A673 (cell line): Measurements from ENCODE around the gene SIRPD. TPM values are rescaled to one million over a fixed set of nuclear protein-coding genes. Genes with fewer than 3 reads are reported as not detected.

Experiments used
- BruUV-seq: library from RNA; stranded (reverse); fragments of 400-500 nt; replicated peaks from 2 replicates; lab custom pipeline; 2021; lab: Mats Ljungman, UMichigan
- CTCF ChIA-PET: fragments of 300-600 bp; sonication (Branson Sonifier 250); formaldehyde crosslinking; loops from one replicate; lab custom pipeline; 2022; ENCODE audit warnings: antibody characterized with exemption; lab: Charles Lee
- POLR2A ChIA-PET: fragments of 300-600 bp; sonication (Branson Sonifier 250); formaldehyde crosslinking; loops from one replicate; lab custom pipeline; 2022; ENCODE audit warnings: antibody characterized with exemption; ENCODE audit not compliant: low non-redundant PET; lab: Charles Lee
- DNase-seq: peaks from one replicate; pipeline ENCODE4 v3.0.0-alpha.2; 2015; ENCODE audit warnings: low spot score
- H3K27ac ChIP-seq: fragments of 200-600 bp; sonication (generic); 2 replicates; pipeline ENCODE4 v1.5.1; 2016; ENCODE audit warnings: mixed run types, low read depth, mild to moderate bottlenecking, mixed read lengths, antibody characterized with exemption, low read length; ENCODE audit not compliant: poor library complexity, severe bottlenecking
- H3K27me3 ChIP-seq: fragments of 200-600 bp; sonication (generic); replicated peaks from 2 replicates; pipeline ENCODE4 v1.6.1; 2017; ENCODE audit warnings: mixed run types, low read depth, mild to moderate bottlenecking, mixed read lengths, antibody characterized with exemption, low read length; ENCODE audit not compliant: insufficient read depth, poor library complexity
- H3K36me3 ChIP-seq: fragments of 200-600 bp; sonication (generic); 2 replicates; pipeline ENCODE4 v1.6.1; 2016; ENCODE audit warnings: mixed run types, mild to moderate bottlenecking, mixed read lengths, antibody characterized with exemption, low read length; ENCODE audit not compliant: insufficient read depth, poor library complexity, severe bottlenecking
- H3K4me1 ChIP-seq: fragments of 200-600 bp; sonication (generic); 2 replicates; pipeline ENCODE4 v1.6.1; 2017; ENCODE audit warnings: mixed run types, mild to moderate bottlenecking, mixed read lengths, antibody characterized with exemption, low read length; ENCODE audit not compliant: insufficient read depth, poor library complexity, severe bottlenecking
- H3K4me3 ChIP-seq: fragments of 200-600 bp; sonication (generic); 2 replicates; pipeline ENCODE4 v1.5.1; 2016; ENCODE audit warnings: low read depth, mixed run types, mild to moderate bottlenecking, mixed read lengths, low read length; ENCODE audit not compliant: poor library complexity, severe bottlenecking
- H3K9me3 ChIP-seq: fragments of 200-600 bp; sonication (generic); 2 replicates; pipeline ENCODE4 v1.6.1; 2016; ENCODE audit warnings: mixed run types, low read depth, mild to moderate bottlenecking, mixed read lengths, antibody characterized with exemption, low read length; ENCODE audit not compliant: poor library complexity, severe bottlenecking
- EZH2 ChIP-seq: fragments of 200-600 bp; sonication (generic); IDR thresholded peaks from 2 replicates; pipeline ENCODE4 v1.6.1; 2017; ENCODE audit warnings: borderline replicate concordance, low read depth, mild to moderate bottlenecking, mixed read lengths, antibody characterized with exemption, low read length; ENCODE audit not compliant: poor library complexity, severe bottlenecking
- intact Hi-C: fragments of 100-400 bp; cut with micrococcal nuclease; formaldehyde crosslinking; loops from one replicate; pipeline ENCODE4 v1.10.0; 2022; ENCODE audit not compliant: unreplicated experiment
- total RNA-seq: library from RNA; stranded (reverse); gene quantifications from 2 replicates; pipeline ENCODE4 v1.2.3, GENCODE V29; 2021
- TF ChIP-seq, protein P1 (sequence below): fragments of 300-800, 200-600 bp; sonication (generic); conservative IDR thresholded peaks from 2 replicates; pipeline ENCODE4 v1.5.1; 2017; ENCODE audit warnings: low read depth, mild to moderate bottlenecking, antibody characterized with exemption, low read length, moderate library complexity, mixed read lengths

Gene SIRPD
- total RNA-seq, 1 experiment from 2014 or later: not detected

DNA sequence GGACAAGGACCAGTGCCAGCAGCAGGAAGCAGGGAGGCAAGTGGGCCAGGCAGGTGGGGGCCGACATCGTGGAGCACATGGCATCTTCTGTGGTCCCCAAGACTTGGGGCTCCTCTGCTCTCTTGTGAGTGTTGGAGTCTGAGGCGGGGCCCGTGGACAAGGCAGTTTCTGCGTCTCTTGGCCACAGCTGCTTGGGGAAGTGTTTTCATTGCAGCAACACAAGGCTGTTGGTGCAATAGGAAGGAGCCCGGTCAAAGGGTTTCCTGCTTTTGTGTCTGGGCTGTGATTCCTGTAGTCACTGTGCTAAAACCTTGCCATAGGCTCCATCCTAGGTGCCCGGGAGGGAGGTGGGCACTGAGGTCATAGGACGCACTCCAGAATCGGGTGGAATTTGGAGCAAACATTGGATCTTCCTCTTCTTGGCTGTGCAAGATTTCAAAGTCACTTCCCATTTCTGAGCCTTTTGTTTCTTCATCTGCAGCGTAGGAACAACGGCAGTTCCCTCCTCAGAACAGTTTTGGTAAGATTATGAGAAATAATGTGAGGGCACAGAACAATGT, 66.1 kb downstream of the SIRPD start, which contains the start of gene SIRPB2:
Gene SIRPB2, minus strand, starts transcription at position 140 of the 560 bp plus-strand sequence. Its CDS starts 61 bp downstream, at position 79.
- TF ChIP-seq EZH2: no peak
- H3K36me3 ChIP-seq: no peaks in the 10 kb centered on the region
- CTCF ChIA-PET: interaction anchor here (1.0 kb wide), 2 partner anchors 13 kb away, joined by 3 to 5 read pairs; no protein-coding TSS in a partner anchor
- peak within 1 kb of the TSS; percentile 5 for H3K4me3 ChIP-seq
- no TSS peak for BruUV-seq
- DNase-seq: peak; percentile 41
- no peaks in the 10 kb centered on the region for H3K9me3 ChIP-seq
- H3K27me3 ChIP-seq: peaks cover 3% of the 10 kb centered on the region
- intact Hi-C loops: no loop called here
- peaks cover 51% of the 10 kb centered on the region for H3K4me1 ChIP-seq
- POLR2A ChIA-PET: no interaction called here
- H3K27ac ChIP-seq: peak within 1 kb of the TSS; percentile 76

GRCh38 chr20:1490643-1491195, 66.8 kb downstream of the SIRPD start:
- Histone ChIP-seq H3K9me3 (no peaks in the 10 kb centered on the region), H3K36me3 (no peaks in the 10 kb centered on the region), H3K4me3 (peak overlapping the region; percentile 5), H3K4me1 (peaks cover 51% of the 10 kb centered on the region), H3K27ac (peak overlapping the region; percentile 76), H3K27me3 (peaks cover 3% of the 10 kb centered on the region)
- BruUV-seq: no TSS peak
- ChIA-PET POLR2A (no interaction called here), CTCF (interaction anchor here (1.0 kb wide), 1 partner anchor 13 kb away, joined by 5 read pairs; no protein-coding TSS in a partner anchor)
- TF ChIP-seq, protein P1, sequence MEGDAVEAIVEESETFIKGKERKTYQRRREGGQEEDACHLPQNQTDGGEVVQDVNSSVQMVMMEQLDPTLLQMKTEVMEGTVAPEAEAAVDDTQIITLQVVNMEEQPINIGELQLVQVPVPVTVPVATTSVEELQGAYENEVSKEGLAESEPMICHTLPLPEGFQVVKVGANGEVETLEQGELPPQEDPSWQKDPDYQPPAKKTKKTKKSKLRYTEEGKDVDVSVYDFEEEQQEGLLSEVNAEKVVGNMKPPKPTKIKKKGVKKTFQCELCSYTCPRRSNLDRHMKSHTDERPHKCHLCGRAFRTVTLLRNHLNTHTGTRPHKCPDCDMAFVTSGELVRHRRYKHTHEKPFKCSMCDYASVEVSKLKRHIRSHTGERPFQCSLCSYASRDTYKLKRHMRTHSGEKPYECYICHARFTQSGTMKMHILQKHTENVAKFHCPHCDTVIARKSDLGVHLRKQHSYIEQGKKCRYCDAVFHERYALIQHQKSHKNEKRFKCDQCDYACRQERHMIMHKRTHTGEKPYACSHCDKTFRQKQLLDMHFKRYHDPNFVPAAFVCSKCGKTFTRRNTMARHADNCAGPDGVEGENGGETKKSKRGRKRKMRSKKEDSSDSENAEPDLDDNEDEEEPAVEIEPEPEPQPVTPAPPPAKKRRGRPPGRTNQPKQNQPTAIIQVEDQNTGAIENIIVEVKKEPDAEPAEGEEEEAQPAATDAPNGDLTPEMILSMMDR: no peak
- TF ChIP-seq EZH2: no peak
- intact Hi-C loops: no loop called here
- peak; percentile 21 for DNase-seq

GRCh38 chr20:1489764-1490436, 67.6 kb downstream of the SIRPD start:
- Histone ChIP-seq H3K9me3 (no peaks in the 10 kb centered on the region), H3K36me3 (no peaks in the 10 kb centered on the region), H3K27ac (no peak overlapping the region), H3K4me3 (no peak overlapping the region), H3K4me1 (peaks cover 49% of the 10 kb centered on the region), H3K27me3 (peaks cover 3% of the 10 kb centered on the region)
- intact Hi-C loops: no loop called here
- POLR2A ChIA-PET: no interaction called here
- CTCF ChIA-PET: no interaction called here
- no peak for DNase-seq
- TF ChIP-seq EZH2: no peak
- TF ChIP-seq, protein P1: no peak
- BruUV-seq: no TSS peak
